ENCODE results near the gene PPID. TPM values are rescaled to one million over a fixed set of nuclear protein-coding genes. Genes with fewer than 3 reads are reported as not detected.

PPID gene
- total and polyA plus RNA-seq, 2 of the 13 experiments (the other 11 are each of a cell fraction or from before 2014, with no cell fraction given) = 15.4 to 63.4 TPM

- TF ChIP-seq ZNF281 (CRISPR knock-in tag; IDR thresholded peaks at IDR 0.05; ENCODE audit: borderline replicate concordance) (no peak), TFDP2 (CRISPR knock-in tag; IDR thresholded peaks at IDR 0.05) (no peak), ZNF713 (CRISPR knock-in tag; IDR thresholded peaks at IDR 0.05) (no peak), ZMYM3 (CRISPR knock-in tag; IDR thresholded peaks at IDR 0.05) (no peak), SRSF4 (IDR thresholded peaks at IDR 0.05; ENCODE audit: low read depth, low read length, poor library complexity, severe bottlenecking) (no peak), SMAD1 (CRISPR knock-in tag; IDR thresholded peaks at IDR 0.05; ENCODE audit: borderline replicate concordance, low read depth) (no peak), ZNF180 (CRISPR knock-in tag; IDR thresholded peaks at IDR 0.05; ENCODE audit: borderline replicate concordance, low read depth) (no peak), ZNF44 (CRISPR knock-in tag; IDR thresholded peaks at IDR 0.05) (0 out of 2 replicates have a peak, but pooled peaks have one; percentile 4), SMAD9 (CRISPR knock-in tag; IDR thresholded peaks at IDR 0.05) (no peak), ZNF225 (CRISPR knock-in tag; IDR thresholded peaks at IDR 0.05) (0 out of 2 replicates have a peak, but pooled peaks have one; percentile 3), SNRNP70 (IDR thresholded peaks at IDR 0.05; ENCODE audit: low read depth, low read length) (no peak), CREM (IDR thresholded peaks at IDR 0.05) (no peak), CREM (CRISPR knock-in tag; IDR thresholded peaks at IDR 0.05) (no peak), CAMTA2 (CRISPR knock-in tag; IDR thresholded peaks at IDR 0.05; ENCODE audit: borderline replicate concordance) (no peak), ZNF264 (CRISPR knock-in tag; IDR thresholded peaks at IDR 0.05) (no peak)
- TF ChIP-seq, protein P1, sequence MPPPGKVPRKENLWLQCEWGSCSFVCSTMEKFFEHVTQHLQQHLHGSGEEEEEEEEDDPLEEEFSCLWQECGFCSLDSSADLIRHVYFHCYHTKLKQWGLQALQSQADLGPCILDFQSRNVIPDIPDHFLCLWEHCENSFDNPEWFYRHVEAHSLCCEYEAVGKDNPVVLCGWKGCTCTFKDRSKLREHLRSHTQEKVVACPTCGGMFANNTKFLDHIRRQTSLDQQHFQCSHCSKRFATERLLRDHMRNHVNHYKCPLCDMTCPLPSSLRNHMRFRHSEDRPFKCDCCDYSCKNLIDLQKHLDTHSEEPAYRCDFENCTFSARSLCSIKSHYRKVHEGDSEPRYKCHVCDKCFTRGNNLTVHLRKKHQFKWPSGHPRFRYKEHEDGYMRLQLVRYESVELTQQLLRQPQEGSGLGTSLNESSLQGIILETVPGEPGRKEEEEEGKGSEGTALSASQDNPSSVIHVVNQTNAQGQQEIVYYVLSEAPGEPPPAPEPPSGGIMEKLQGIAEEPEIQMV (CRISPR knock-in tag; IDR thresholded peaks at IDR 0.05; ENCODE audit: low read depth) = no peak
- TF ChIP-seq, protein P2, sequence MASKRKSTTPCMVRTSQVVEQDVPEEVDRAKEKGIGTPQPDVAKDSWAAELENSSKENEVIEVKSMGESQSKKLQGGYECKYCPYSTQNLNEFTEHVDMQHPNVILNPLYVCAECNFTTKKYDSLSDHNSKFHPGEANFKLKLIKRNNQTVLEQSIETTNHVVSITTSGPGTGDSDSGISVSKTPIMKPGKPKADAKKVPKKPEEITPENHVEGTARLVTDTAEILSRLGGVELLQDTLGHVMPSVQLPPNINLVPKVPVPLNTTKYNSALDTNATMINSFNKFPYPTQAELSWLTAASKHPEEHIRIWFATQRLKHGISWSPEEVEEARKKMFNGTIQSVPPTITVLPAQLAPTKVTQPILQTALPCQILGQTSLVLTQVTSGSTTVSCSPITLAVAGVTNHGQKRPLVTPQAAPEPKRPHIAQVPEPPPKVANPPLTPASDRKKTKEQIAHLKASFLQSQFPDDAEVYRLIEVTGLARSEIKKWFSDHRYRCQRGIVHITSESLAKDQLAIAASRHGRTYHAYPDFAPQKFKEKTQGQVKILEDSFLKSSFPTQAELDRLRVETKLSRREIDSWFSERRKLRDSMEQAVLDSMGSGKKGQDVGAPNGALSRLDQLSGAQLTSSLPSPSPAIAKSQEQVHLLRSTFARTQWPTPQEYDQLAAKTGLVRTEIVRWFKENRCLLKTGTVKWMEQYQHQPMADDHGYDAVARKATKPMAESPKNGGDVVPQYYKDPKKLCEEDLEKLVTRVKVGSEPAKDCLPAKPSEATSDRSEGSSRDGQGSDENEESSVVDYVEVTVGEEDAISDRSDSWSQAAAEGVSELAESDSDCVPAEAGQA (IDR thresholded peaks at IDR 0.05; ENCODE audit: low read depth) = no peak
- TF ChIP-seq, protein P2 (CRISPR knock-in tag; IDR thresholded peaks at IDR 0.05; ENCODE audit: borderline replicate concordance) = no peak
Observed at GRCh38 chr4:158671665-158671914, 51.6 kb downstream of the PPID start, which contains the start of gene C4orf46 (continued).

Data from HepG2 (cell line).